ENCODE data around the gene CFAP45. TPM values are rescaled to one million over a fixed set of nuclear protein-coding genes. Genes with fewer than 3 reads are reported as not detected.

The CFAP45 gene
- total and polyA plus RNA-seq, 9 of the 15 experiments (the other 6 are each of a cell fraction or from before 2014, with no cell fraction given) = 0.65 to 2.4 (median 1.5) TPM

- H3K27me3 ChIP-seq (ENCODE audit: control insufficient read depth in 2 of 2, insufficient read depth in 2 of 2, low read length in 2 of 2) = peaks cover 0 to 25% of the 10 kb centered on the region in 2 experiments; a peak in 2 of 5 replicates
- ATAC-seq = no peak
- no peak for DNase-seq (ENCODE audit: extremely low read depth in 1 of 4, low spot score in 3 of 4)
Observed at GRCh38 chr1:159928491-159929050, 28.6 kb upstream of the CFAP45 start.

GRCh38 chr1:159927849-159928431 is 28.0 kb upstream of the CFAP45 start:
- Histone ChIP-seq H2AFZ (ENCODE audit: low read depth, low read length) (no peak overlapping the region), H3K4me3 (no peak overlapping the region), H3K27ac (ENCODE audit: extremely low read depth, low read depth, low read length) (no peak overlapping the region), H3K79me2 (ENCODE audit: control insufficient read depth, insufficient read depth, low read length) (peaks cover 26% of the 10 kb centered on the region), H3K4me1 (replicated peaks in 1 of 2; ENCODE audit: control insufficient read depth in 2 of 2, insufficient read depth in 2 of 2, low read length in 2 of 2) (peaks cover 7 to 68% of the 10 kb centered on the region in 2 experiments; a peak in 4 of 5 replicates), H3K9ac (ENCODE audit: insufficient read depth in 1 of 2, low read depth in 2 of 2, low read length in 2 of 2) (peak overlapping the region in 1 of 2 experiments; percentile 32; a peak in 1 of 4 replicates), H4K20me1 (replicated peaks; ENCODE audit: control insufficient read depth, insufficient read depth, low read length) (peaks cover 9% of the 10 kb centered on the region; the same call in 1 of the 2 replicates), H3K4me2 (ENCODE audit: insufficient read depth, low read length) (no peak overlapping the region), H3K36me3 (ENCODE audit: control insufficient read depth, insufficient read depth, low read length) (peaks cover 5% of the 10 kb centered on the region; the same call in 1 of the 3 replicates), H3K9me3 (replicated peaks; ENCODE audit: control insufficient read depth, insufficient read depth, low read depth, low read length) (no peaks in the 10 kb centered on the region), H3K9me1 (ENCODE audit: control insufficient read depth, insufficient read depth, low read length) (no peaks in the 10 kb centered on the region), H3K27me3 (ENCODE audit: control insufficient read depth in 2 of 2, insufficient read depth in 2 of 2, low read length in 2 of 2) (peaks cover 0 to 21% of the 10 kb centered on the region in 2 experiments; a peak in 2 of 5 replicates)
- no TSS peak for BruUV-seq (replicated peaks)
- DNase-seq (ENCODE audit: extremely low read depth in 1 of 4, low spot score in 3 of 4) (no peak), FAIRE-seq (no peak), ATAC-seq (no peak)
- no peak for TF ChIP-seq E2F8 (IDR thresholded peaks at IDR 0.05; ENCODE audit: low read depth, partially characterized antibody)
- no peak for TF ChIP-seq BCLAF1 (IDR thresholded peaks at IDR 0.05; ENCODE audit: borderline replicate concordance in 1 of 2, control insufficient read depth in 1 of 2, low read depth in 2 of 2, low read length in 1 of 2)
- peak; percentile 35; the same call in 1 of the 2 replicates for TF ChIP-seq ZBTB7A (IDR thresholded peaks at IDR 0.05; ENCODE audit: borderline replicate concordance, control insufficient read depth, low read depth, low read length)
- ChIA-PET CTCF (ENCODE audit: low intra/inter-chr PET ratio) (no interaction called here), POLR2A (interaction anchor here (1.7 kb wide), 1 partner anchor 15 kb away, joined by 7 read pairs; no protein-coding TSS in a partner anchor)
- WGBS (ENCODE audit: insufficient coverage, low coverage, missing lambda C conversion rate) = 73% methylated on average over 12 of the region's 13 CpGs
- in situ Hi-C loops (cut with MboI) = no loop called here
- intact Hi-C loops (cut with micrococcal nuclease) = loop anchor here (10.0 kb wide), 2 partner anchors 93 to 337 kb away; partner anchors contain the start of gene DCAF8

More at GRCh38 chr1:159928491-159929050, 28.6 kb upstream of the CFAP45 start:
- H3K9me1 ChIP-seq (ENCODE audit: control insufficient read depth, insufficient read depth, low read length) = no peaks in the 10 kb centered on the region
- H3K4me2 ChIP-seq (ENCODE audit: insufficient read depth, low read length) = no peak overlapping the region
- no TSS peak for BruUV-seq (replicated peaks)
- intact Hi-C loops (cut with micrococcal nuclease) = loop anchor here (10.0 kb wide), 2 partner anchors 94 to 336 kb away; partner anchors contain the start of gene DCAF8
- peaks cover 20% of the 10 kb centered on the region for H3K79me2 ChIP-seq (ENCODE audit: control insufficient read depth, insufficient read depth, low read length)
- no peak for FAIRE-seq
- peaks cover 3% of the 10 kb centered on the region; the same call in 1 of the 2 replicates for H4K20me1 ChIP-seq (replicated peaks; ENCODE audit: control insufficient read depth, insufficient read depth, low read length)
- no peaks in the 10 kb centered on the region for H3K9me3 ChIP-seq (replicated peaks; ENCODE audit: control insufficient read depth, insufficient read depth, low read depth, low read length)
- H3K27ac ChIP-seq (ENCODE audit: extremely low read depth, low read depth, low read length) = no peak overlapping the region
- no peak overlapping the region for H3K4me3 ChIP-seq
- ChIA-PET POLR2A (interaction anchor here (1.7 kb wide), 1 partner anchor 15 kb away, joined by 7 read pairs; no protein-coding TSS in a partner anchor), CTCF (ENCODE audit: low intra/inter-chr PET ratio) (no interaction called here)
- 81% methylated on average over 14 of the region's 18 CpGs for WGBS (ENCODE audit: insufficient coverage, low coverage, missing lambda C conversion rate)
- H3K9ac ChIP-seq (ENCODE audit: insufficient read depth in 1 of 2, low read depth in 2 of 2, low read length in 2 of 2) = peak overlapping the region in 1 of 2 experiments; percentile 54; a peak in 1 of 4 replicates
- peaks cover 4 to 62% of the 10 kb centered on the region in 2 experiments; a peak in 3 of 5 replicates for H3K4me1 ChIP-seq (replicated peaks in 1 of 2; ENCODE audit: control insufficient read depth in 2 of 2, insufficient read depth in 2 of 2, low read length in 2 of 2)
- in situ Hi-C loops (cut with MboI) = no loop called here
- no peak for TF ChIP-seq GTF2E2 (tag; IDR thresholded peaks at IDR 0.05)
- H2AFZ ChIP-seq (ENCODE audit: low read depth, low read length) = no peak overlapping the region
- no peaks in the 10 kb centered on the region for H3K36me3 ChIP-seq (ENCODE audit: control insufficient read depth, insufficient read depth, low read length)

Measured in K562 (cell line).